GM10266 (cell line): ENCODE measurements around the gene CAMK2N2.
A peak's percentile ranks its signal among the peaks of the same experiment; 100 is the strongest.

Experiments used
- DNase-seq: peaks from one replicate; pipeline ENCODE4 v3.0.0; 2012; ENCODE audit errors: extremely low spot score
- TF ChIP-seq, protein P1 (sequence below): IDR thresholded peaks from 2 replicates; pipeline ENCODE4 v1.5.1; 2012; ENCODE audit warnings: mild to moderate bottlenecking, low read depth; ENCODE audit not compliant: control insufficient read depth, insufficient read depth; ENCODE audit errors: missing control alignments

Gene CAMK2N2

GRCh38 chr3:184259396-184259877 is 1.9 kb downstream of the CAMK2N2 start:
- no peak for DNase-seq
- TF ChIP-seq, protein P1, sequence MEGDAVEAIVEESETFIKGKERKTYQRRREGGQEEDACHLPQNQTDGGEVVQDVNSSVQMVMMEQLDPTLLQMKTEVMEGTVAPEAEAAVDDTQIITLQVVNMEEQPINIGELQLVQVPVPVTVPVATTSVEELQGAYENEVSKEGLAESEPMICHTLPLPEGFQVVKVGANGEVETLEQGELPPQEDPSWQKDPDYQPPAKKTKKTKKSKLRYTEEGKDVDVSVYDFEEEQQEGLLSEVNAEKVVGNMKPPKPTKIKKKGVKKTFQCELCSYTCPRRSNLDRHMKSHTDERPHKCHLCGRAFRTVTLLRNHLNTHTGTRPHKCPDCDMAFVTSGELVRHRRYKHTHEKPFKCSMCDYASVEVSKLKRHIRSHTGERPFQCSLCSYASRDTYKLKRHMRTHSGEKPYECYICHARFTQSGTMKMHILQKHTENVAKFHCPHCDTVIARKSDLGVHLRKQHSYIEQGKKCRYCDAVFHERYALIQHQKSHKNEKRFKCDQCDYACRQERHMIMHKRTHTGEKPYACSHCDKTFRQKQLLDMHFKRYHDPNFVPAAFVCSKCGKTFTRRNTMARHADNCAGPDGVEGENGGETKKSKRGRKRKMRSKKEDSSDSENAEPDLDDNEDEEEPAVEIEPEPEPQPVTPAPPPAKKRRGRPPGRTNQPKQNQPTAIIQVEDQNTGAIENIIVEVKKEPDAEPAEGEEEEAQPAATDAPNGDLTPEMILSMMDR, result no peak

DNA sequence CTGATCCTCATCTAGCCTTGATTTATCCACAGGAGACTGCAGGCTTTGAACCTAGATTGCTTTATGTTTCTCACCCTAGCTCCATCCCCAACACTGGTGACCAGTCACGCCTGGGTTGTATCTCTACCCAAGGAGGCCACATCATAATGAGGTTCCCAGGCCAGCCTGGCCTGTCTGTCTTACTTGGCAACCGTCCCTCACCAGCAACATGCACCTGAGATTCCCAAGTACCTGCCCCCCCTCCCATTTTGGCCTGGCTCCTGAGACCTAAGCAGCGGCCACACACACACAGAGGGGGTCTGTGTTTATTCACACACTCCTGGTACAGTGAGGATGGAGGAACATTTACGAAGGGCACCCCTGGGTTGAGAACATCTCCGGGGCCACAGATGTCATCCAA is 2.4 kb downstream of the CAMK2N2 start:
- TF ChIP-seq, protein P1, result no peak

DNA sequence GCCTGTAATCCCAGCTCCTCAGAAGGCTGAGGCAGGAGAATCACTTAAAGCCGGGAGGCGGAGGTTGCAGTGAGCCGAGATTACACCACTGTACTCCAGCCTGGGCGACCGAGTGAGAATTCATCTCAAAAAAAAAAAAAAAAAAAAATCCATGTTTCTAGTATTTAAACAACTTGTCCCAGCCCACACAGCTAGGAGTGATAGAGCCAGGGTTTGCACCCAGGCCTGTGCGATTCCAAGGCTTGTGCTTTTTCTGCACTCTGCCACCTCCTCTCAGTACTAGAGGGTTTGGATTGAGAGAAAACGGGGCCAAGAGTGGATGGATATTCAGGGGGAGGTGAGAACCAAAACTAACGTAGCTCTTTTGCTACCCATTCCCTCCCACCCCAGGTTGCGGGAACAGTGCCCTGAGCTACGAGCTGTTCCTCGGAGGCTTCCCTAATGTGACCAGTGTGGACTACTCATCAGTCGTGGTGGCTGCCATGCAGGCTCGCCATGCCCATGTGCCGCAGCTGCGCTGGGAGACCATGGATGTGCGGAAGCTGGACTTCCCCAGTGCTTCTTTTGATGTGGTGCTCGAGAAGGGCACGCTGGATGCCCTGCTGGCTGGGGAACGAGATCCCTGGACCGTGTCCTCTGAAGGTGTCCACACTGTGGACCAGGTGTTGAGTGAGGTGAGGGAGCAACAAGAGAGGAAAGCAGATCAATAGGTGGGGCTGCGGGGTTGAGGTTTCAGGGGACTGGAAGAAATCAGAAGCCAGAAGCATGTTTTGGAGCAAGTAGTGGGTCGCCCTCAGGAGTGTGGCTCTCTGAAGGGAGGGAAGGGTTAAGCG is 4.1 kb downstream of the CAMK2N2 start:
- TF ChIP-seq, protein P1, result no peak
- DNase-seq, result no peak

More for the DNA sequence above, 2.4 kb downstream of the CAMK2N2 start:
- no peak for DNase-seq

- TF ChIP-seq, protein P1, result no peak
- DNase-seq, result no peak
These were observed 5.9 kb downstream of the CAMK2N2 start for GRCh38 chr3:184255291-184256039.

DNA sequence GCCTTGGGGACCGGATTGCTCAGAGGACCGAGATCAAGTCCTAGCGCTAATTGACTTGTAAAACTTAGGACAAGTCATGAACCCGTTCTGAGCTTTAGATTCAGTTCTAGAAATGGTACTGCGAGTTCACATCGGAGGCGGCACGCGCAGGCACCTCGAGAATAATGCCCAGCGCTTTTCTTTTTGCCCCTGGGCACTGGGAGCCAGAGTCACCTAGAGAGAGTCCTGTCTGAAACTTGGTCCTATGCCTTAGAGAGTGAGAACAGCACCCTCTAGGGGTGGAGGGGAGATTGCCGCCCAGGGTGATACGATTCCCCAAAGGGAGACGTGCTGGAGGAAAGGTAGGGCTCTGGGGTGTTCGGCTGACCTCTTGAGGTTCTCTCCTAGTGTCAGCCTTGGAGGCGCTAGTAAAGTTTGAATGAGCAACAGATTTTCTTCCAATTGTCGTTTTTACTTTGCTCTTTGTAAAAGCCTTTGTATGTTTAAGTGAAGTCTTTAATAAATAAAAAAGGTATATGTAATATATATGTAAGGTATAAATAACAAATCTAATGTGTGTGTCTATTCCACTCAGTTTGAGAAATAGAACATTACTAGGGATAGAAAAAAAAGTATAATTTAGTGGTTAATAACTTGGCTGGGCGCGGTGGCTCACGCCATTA is 11.1 kb downstream of the CAMK2N2 start:
- TF ChIP-seq, protein P1, result peak; percentile 100
- DNase-seq, result peak; percentile 96

- TF ChIP-seq, protein P1, result peak; percentile 33
- DNase-seq, result peak; percentile 99
These were observed 11.8 kb downstream of the CAMK2N2 start, which contains the start of gene EEF1AKMT4 for GRCh38 chr3:184249412-184250166. EEF1AKMT4 (plus strand) TSS chr3:184249672; CDS start chr3:184249695, 23 bp downstream.
